NCI-H226 (cell line): ENCODE data around the gene DAAM2.

Source experiments
- DNase-seq: peaks from one replicate; pipeline ENCODE4 v3.0.0-alpha.2; 2015

DAAM2 gene

DNA sequence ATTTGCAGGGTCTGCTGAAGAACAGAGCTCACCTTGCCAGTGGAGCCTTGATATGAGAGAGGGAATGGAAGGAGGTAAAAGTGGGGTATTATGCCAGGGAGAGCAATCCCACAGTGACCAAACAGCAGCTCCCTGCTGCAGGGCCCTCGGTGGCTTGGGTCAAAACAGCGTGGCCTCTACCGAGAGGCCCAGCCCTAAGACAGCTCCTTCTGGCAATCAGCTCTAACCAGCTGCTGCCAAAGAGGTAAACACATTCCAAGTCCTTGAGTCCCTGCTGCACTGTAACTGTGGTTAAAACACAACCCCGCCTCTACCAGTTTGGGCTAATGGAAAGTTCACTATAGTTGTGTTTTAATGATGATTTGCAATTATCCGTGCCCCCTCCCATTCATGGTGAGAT is 1.4 kb upstream of the DAAM2 start:
- no peak for DNase-seq

DNA sequence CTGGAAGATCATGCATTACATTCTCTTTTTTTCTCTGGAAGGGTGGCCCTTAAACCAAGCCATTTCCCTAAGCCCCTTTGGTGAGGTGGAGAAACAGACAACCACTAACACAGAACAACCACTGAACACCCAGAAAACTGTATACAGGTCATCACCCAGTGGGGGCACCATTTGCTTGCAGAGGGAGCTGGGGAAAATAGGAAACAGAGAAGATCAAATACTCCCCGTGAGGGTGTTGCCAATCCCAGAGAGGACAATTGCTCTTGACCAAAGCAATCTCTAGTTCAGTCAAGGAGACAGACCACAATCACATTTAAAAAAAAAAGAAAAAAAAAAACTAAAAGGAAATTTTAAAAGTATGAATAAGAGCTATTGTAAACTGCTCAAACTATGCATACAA is 865 bp upstream of the DAAM2 start:
- DNase-seq, result no peak

DNA sequence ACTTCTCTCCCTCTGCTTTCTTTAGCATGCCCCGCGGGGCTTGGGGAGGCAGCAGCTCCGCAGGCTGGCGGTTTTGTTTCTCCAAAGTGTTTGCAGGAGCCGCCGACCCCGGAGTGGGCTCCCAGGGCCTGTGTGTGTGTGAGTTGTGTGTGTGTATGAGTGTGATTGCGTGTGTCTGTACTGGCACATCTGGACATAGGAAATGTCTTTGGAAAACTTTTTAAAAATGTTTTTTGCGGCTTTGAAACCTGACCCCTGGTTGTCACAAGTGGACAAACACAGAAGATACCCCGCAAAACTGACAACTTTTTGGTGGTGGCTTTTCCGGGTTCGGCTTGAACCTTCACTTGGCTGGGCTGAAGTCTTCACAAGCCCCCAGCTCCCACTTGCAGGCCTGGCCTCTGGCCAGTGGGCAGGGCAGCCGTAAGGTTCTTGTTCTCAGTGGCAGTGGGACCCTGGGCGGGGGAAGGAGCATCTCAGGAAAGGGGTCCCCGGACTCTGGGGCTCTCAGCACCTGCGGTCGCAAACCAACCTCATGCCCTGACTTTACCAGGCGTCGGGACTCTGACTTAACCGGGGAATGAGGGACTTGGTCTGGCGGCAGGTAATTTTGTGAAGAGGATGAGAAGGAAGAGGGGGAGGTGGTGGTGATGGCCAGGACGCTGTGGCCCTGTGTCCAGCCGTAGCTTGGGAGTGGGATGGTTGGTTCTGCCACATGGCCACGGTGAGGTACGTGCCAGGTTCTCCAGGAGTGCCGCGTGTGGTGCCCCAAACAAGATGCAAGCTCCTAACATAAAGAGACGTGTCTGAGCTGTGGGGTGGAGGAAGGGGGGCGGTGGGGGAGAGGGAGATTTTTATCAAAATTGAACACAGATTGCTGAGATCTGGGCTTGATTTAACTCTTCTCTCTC is 619 bp downstream of the DAAM2 start:
- DNase-seq, result no peak

DNA sequence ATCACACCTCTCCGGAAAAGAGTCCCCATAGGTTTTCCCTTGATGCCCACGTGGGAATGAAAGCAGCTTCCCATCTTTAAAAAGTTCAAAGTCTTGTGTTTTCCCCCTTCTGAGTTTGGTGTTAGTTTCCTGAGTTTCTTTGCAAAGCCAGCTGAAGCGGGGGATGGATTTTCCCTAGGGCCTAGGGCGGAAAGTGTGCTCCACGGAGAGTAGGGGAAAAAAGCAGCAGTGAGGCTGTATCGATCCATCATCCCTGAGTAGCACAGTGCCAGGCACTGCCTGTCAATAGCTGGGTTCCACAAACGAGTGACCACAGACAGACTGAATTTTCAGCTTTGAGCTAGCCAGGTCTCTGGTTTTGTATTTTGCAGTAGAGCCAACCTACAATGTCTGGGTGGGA is 1.3 kb downstream of the DAAM2 start:
- DNase-seq, result no peak

DNA sequence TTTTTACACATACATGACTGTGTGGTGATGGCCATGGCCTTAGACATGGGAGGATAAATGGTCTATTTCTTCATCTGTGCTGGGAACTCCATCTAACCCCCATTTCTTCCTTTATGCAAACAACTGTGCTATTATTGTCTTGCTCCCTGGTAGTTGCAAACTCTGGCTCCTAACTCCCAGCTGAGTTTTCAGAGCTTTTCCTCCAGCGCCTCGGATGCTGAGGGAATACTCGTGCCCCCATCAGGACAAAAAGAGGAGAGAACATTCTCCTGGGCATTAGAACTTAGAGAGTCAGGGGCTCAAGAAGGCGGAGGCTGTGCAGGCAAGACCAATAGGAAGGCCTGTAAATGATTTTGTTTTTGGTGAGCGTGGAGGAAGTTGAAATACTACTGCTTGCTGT is 2.1 kb downstream of the DAAM2 start:
- no peak for DNase-seq

DNA sequence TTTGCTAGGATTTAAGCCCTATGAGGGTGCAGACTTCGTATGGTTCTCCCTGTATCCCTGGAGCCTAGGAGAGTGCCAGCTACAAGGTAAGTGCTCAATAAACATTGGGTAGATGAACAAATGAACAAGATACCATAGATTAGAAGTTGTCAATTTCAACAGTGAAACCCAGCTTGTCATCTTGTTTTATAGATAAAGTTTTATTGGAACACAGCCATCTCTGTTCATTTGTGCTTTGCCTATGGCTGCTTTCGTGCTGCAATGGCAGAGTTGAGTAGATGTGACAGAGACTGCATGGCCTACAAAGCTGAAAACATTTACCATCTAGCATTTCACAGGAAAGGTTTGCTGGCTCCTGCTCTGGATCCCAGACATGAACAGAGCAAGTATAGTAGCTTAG is 5.6 kb downstream of the DAAM2 start:
- DNase-seq, result no peak

DNA sequence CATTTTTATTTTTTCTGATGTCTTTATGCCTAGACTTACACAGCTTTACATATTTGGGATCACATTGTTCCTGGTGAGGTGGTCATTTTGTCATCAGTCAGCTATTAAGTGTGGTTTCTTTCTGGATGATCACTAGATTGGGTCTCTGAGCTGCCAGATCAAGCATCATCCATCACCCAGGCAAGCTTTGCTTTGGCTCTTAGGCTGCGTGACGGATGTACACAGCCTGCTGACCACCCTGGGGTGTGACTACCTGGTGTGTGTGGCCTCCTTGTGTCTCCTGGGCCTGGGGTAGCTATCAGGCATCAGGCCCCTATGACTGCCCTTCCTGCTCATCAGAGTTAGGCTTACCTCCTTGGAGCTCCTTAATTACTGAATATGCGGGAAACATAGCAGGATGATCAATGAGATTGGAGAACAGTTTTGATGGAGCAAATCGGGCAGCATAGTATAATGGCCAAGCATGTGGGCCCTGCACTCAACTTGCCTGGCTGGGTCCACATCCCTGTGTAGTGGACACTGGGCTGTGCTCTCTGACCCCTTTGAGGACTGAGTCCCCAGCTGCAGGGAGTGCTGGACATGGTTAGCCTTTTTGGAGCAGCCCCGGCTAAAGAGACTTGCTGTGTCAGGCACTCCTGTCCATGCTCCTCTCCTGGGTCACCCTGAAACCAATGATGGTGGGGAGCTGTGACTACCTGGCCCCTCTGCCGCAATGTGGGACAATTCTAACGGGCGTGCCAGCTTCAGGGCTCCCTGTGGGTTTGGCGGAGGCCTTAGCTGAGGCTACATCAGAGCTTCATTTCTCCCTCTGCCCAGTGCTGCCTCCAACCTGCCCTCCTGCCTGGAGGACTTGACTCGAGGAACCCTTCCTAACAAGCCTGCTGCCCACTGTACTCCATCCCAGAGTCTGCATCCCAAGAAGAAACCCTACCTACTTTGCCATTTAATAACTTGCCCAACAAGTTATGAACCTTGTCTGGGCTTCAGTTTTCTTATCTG is 8.2 kb downstream of the DAAM2 start:
- no peak for DNase-seq

DNA sequence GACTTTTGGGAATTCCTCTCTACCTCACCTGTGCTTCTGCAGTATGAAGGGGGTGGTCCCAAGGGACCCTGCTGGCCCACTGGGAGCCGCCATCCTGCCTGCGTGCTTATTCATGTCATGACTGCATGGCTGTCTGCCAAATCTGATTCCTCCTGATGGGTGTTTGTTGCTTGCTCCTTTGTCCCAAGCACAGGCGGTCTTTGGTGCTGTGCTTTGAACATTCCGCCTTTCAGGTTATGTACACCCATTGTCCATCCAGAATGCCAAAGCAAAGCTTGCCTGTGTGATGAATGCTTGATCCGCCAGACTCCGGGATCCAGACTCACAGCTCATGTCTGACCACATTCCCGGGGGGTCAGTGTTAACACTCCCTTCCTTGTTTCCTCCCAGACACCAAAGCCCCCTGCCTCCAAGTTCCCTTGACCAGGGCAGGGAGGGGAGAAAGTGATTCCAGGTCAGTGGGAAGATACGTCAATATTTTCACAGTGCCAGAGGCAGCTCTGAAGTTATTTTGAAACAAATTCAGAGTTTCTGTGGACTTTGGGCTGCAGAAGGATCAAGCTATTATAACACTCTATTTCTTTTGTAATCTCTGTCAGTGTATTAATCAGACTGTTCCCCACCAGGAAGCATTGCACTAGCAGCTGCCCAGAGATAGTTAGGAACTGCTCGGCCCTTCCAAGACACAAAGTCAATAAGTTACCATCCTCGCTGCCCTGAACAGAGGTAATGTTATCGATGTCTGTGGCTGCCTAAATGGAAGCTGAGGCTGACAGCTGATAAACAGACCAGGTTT is 9.5 kb downstream of the DAAM2 start:
- no peak for DNase-seq

DNA sequence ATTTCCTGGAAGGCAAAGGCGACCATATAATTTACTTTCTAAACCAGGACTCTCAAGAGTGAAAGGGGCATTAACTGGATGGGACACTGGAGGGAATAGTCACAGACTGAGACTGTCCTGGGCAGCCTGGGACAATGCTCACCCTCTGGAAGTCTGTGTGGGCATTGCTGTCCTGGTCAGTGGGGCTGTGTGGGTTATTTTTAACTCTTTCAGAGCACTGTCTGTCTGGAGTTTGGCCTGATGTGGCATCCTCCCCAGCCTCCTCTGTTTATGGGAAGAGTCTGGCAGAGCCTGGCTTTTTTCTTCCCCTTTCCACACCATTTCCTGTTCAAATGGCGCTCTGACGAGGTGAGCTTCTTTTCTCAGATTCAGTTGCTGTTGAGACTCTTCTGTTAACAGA is 11.7 kb downstream of the DAAM2 start:
- DNase-seq, result no peak

DNA sequence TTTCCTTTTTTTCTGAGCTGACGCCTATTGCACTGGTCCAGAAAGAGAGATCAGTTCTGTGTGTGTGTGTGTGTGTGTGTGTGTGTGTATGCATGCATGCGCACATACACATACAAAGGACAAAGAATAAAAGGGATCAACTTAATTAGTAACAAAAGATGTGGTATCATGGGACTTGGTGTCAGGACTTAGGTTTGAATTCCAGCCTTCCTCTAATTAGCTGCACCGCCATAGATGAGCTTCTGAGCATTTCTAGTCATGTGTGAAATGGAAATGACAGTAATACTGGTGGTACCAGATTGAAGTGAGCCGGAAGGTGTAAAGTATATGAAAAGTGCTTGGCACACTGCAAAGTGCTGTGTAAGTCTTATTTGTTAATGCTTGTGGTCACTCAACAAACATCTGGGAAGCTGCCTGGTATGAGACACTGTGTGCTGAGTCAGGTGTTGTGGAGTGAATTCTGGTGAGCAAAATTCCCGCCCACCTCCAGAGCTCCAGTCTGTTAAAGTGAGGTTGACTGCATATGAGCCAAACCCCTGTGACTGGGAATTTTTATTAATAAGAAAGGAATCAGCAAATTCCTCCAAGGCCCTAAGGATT is 12.4 kb downstream of the DAAM2 start:
- peak; percentile 64 for DNase-seq

DNA sequence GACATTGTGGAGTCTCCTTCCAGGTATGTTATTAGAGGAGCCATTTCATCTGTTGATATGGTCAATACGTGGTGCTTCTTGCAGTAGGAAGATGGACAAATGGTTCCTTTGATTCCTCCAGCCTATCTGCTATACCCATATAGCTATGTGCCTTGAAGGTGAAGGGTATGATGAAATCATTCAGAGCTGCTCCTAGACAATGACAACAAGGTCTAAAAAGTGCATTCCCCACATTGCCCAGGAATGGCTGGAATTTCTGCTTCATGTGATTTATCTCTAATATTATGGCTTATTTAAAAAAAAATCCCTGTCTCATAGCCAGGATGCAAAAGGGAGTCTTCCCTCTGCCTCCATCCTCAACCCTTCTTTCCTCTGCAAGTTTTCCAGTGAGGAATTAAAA is 14.1 kb downstream of the DAAM2 start:
- peak; percentile 53 for DNase-seq

DNA sequence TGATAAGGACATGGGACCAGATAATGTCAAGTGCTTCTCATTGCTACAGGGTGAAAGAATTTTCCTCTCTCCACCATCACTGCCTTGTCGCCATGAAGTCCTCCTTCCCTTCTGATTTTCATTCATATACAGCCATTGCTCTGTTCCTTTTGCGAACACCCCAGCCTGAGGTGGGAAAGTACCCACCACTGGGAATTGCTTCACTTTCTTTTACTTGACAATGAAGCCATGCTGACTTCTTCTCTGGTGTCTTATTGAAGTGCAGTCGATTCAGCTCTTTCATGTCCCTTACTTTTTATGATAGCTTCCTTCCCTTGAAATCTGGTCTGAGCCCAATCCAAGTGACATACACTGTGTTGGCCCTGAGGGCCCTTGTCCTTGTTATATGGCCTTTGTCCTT is 16.2 kb downstream of the DAAM2 start:
- DNase-seq, result no peak

DNA sequence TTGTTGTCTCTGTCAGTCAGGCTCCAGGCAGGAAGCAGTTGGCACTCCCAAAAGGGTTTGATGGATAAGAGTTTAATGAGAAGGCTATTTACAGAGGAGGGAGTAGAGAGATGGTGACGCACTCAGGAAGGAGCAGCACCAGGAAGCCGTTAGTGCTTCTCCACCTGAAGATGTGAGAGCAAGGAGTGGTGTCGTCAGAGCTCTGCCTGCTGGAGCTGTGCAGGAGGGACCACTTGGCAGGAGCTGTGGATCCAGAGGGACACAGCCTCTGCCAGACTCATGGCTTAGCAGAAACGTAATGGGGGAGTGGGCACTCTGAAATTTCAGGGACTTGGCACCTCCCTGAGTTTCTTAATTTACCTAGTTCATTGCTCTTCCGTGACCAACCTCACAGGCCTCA is 16.8 kb downstream of the DAAM2 start:
- DNase-seq, result peak; percentile 60

DNA sequence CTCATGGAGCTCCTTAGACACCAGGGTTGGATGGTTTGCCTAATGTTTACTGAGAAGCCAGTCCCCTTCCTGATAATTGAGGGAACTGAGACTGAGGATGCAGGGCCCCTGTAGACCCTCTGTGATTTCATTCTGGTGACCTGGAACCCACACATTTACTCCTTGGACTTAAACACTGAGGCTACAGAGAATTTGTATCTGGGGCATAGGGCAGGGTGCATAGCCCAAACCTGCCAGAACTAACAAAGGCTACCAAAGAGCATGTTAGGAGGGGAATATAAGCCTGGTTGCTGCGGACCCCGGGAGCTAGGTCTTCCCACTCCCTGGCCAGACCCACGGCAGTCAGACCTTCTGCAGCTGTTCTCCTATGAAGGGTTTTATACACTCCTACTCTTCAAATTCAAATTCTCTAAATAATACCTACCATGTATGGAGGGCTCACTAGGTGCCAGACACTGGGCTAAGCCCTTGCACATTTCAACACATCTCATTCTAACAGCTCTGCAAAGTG is 19.7 kb downstream of the DAAM2 start:
- no peak for DNase-seq

DNA sequence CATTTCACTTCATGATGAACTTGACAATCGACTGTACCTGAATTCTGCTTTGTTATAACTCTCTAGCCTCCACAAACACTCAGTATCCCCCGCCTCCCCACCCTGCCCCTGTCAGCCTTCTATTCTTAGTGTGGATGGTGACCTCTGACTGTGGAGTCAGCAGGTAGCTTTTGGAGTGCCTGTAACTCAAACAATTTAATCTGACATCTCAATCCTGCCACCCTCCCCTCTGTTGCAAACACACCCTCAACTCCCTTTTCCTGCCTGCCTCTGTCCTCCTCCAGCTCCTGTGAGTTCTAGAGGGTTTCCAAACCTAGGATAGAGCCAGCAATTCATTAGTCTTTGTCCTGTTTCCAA is 20.3 kb downstream of the DAAM2 start:
- DNase-seq, result no peak

DNA sequence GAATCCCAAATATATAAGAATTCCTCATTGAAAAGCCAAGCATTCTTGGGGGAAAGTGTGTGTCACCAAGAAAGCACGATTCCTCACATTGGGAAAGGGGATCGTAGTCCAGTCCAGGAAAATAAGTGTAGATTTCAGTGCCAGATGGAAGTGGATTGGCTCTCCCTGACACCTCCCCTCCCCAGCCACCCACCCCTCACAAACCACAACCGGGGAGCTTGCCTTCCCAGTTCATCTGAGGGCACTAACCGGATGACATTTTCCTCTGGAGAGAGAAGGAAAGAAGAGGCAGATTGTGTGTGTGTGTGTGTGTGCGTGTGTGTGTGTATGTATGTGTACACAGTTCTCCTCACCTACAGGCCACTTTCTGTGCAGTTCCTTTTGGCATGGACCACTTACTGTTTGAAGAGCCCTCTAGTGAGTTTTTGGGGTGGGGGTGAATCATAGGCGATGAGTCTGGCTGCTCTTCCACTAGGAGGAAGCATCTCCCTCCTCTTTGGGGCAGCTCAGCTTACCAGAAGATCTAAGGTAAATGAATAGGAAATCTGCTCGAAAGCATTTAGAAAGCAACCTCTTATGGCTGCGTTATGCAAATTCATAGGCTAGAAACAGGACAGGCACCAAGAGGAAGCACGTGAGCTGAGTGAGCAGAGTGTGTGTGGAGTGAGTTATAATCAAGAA is 20.8 kb downstream of the DAAM2 start:
- DNase-seq, result peak; percentile 52

DNA sequence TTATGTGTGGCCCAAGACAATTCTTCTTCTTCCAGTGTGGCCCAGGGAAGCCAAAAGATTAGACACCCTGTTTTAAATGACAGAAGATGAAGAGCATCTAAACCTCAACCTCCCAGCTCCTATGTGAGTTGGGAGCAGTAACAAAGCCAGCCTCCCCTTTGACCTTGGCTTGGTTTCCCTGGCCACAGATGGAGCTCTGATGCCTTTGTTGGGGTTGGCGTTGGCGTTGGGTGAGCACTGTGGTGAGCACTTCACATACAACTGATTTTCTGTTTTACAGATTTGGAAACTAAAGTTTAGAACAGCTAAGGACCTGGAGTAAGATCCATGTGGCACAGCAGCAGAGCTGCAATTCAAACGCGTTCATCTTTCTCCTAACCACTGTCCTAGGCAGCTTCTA is 22.1 kb downstream of the DAAM2 start:
- DNase-seq, result no peak

DNA sequence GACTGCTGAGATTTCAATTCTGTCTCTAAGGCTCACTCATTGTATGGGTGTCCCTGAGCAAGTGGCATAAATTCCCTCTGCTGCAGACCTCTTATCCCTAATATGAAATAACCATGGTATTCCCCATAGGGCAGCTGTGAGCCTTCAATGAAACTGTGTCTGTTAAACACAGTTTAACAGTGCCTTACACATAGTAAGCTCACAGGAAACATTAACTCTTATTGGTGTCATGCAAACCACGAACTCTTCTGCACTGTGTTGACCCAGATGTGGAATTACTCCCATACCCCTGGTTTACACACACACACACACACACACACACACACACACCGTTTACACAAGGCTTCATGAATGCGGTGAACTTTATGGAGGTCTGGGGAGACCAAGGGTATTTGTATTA is 23.2 kb downstream of the DAAM2 start:
- no peak for DNase-seq

DNA sequence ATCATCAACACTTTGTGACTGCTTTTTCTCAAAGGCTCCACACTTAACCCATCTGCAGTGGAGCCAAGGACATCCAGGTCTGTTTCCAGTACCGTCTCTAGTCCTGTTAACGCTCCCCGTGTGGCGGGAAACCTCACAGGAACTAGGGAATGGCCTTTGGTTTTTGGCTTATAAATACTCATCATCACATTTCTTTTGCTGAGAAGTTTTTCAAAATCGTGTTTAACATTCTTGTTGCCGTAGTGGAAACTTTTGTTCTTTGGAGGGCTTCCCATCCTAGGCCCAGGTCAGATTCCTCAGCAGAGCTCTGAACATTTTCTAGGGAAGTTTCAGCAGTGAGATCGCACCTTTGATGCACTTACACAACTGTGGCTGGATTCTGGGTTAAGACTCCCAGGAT is 24.6 kb downstream of the DAAM2 start:
- no peak for DNase-seq

DNA sequence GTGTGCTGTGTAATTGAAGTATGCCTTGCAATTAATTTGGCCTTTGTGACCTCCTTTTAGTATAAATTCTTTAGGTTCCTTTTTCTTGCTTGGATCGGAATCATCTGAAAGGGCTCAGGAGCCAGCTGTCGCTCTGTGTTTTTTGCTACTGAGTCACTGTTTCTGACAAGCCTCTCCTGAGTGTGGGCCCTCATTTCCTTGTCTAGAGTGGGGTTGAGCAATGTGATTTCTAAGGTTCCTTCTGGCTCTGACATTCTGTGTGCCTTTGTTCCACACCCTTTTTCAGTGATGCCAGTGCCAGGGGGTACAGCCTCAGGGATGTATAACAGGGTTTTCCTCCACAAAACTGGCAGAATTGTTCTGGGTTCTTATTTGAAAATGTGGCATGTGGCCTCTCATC is 26.5 kb downstream of the DAAM2 start:
- DNase-seq, result no peak

DNA sequence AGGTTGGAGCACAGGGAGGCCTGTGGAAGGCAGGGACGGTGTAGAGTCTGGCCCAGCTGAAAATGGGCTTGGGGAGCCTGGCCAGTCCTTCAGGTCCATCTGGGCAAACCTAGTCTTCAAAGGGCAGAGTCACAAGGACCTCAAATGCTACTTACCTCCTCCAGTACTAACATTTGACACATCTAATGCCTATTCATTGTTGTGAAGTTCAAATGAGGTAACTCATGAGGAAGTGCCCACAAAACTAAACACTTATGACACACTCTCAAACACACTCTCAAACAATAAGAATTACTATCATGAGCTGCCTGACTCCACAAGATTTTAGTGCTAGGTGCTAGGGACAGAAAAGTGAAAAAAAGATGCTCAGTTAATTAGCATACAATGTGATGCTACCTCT is 27.1 kb downstream of the DAAM2 start:
- no peak for DNase-seq

DNA sequence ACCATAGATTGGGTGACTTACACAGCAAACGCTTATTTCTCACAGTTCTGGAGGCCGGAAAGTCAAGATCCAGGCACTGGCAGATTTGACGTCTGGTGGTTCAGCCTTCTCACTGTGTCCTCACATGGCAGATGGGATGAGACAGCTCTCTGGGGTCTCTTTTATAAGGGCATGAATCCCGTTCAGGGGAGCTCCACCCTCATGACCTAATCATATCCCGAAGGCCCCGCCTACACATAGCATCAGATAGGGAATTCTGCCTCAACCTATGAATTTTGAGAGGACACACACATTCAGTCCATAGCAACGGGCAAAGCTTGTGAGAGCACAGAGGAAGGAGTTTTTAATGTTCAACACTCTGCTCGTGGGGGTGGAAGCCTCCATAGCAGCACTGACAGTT is 27.5 kb downstream of the DAAM2 start:
- DNase-seq, result no peak
